CD4-positive, alpha-beta T cell treated with Interleukin-17A for 4 hours (primary cell): ENCODE measurements around the gene TAMM41.
"Not testable (repeated sequence)": the region's sequence is repeated elsewhere in the genome, so short reads cannot be mapped to it uniquely, and the experiment has no call there.

Experiments used
- DNase-seq: peaks from one replicate; pipeline ENCODE4 v3.0.0-alpha.2; 2020; ENCODE audit warnings: mixed read lengths

TAMM41 gene

DNA sequence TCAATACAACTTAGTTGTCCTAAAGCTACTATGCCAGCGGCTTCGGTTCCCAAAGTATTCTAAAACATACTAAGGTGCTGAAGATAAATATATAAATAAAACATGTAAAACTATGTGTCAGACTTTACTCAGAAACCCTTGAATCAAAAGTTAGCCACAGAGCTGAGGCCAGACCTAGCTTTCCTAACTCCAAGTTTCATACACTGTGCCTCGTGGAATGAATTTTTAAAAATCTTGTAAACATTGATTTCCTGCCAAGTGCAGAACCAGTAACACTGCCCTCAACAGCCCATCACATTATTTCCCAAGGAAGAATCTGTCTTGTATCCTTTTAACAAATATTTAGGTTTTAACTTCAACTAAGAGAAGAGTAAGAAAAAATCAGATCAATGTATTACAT lies 36.4 kb downstream of the TAMM41 start:
- DNase-seq, result no peak

DNA sequence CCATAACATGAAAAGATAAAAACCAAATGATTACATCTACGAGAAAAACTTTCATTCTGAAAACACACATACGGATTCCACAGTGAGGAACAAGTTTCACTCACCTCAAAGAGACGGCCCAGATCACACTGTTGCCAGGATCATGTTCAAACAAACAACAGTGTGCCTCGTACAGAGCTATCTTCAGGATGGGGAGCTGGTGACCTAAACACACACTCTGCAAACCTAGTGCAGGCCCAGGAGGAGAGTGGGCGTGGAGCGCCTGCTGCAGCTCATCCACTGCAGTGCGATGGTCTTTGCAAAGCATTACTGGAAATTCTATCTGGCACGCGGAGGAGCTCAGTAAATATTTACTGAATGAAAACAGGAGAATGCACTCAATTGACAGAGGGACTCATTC lies 38.5 kb downstream of the TAMM41 start:
- no peak for DNase-seq

DNA sequence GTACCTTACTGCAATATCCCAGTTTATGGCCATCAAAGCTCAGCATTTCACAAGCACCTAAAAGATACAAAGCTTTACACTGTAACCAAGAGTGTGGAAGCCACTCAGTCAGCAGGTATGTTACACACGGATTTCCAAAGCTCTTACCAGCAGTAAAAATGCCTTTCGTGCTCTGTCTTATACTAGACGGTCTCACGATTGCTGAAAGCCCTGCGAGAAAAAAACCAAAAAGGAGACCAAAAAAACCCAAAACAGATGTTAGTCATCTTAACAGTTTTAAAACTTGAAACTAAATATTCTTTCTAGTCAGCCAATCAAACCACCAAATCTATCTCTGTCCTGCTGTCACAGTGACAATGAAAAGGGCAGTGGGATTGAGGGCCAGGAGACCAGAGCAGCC lies 39.0 kb downstream of the TAMM41 start:
- DNase-seq, result no peak

DNA sequence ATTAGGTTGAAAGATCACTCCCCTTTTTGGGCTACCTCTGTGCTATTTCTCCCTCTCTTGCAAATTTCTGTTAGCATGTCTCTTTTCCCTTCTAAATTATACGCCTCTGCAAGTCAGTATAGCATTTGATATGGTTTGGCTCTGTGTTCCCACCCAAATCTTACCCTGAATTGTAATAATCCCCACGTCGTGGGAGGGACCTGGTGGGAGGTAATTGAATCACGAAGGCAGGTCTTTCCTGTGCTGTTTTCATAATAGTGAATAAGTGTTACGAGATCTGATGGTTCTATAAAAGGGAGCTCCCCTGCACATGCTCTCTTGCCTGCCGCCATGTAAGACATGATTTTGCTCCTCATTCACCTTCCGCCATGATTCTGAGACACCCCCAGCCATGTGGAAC lies 41.0 kb downstream of the TAMM41 start:
- DNase-seq, result no peak

DNA sequence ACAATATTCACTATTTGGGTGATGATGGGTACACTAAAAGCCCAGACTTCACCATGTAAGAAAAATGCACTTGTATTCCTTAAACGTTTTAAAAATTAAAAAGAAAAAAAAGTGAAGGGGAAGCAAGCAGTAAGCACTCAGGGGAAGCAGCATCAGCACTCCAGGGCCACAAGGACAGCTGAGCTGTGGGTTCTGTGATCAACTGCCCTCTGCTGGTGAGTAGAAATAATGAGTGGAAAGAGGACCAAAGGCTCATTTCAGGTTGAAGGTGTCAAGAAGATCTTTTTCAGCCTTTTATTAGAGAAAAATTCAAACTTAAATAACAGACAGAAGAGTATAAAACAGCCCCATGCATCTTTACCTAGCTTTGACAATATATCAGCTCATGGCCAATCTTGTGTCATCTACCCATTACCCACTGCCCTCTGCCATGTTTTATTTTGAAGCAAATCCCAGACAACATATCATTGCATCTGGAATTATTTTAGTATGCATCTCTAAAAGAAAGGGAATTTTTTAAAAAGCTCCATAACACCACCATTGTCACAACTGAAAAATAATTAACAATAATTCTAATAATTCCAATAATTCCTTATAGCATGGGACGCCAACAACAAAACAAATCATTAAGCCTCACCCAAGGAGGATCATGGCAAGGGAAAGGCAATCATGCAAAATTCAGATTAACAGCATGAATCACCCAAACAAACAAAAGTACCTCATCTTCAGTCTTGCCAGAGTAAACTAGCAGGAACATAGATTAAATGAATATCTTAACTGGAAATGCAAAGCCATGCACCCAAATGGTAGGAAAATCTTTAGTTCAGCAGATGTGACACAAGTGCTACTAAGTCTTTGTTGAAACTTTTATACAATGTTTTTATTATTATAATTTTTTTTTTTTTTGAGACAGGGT lies 42.5 kb downstream of the TAMM41 start:
- peak; percentile 50 for DNase-seq

DNA sequence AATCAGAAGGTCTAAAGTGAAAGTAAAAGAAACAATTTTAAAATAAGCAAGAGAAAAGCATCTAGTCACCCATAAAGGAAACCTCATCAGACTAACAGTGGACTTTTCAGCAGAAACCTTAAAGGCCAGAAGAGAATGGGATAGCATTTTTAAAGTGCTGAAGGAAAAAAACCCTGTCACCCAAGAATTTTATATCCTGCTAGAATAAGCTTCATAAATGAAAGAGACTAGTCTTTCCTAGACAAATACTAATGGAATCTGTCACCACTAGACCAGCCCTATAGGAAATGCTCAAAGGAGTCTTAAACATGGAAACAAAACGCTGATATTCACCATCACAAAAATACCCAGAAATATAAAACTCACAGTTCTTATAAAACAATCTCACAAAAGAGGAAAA lies 46.9 kb downstream of the TAMM41 start:
- no peak for DNase-seq

DNA sequence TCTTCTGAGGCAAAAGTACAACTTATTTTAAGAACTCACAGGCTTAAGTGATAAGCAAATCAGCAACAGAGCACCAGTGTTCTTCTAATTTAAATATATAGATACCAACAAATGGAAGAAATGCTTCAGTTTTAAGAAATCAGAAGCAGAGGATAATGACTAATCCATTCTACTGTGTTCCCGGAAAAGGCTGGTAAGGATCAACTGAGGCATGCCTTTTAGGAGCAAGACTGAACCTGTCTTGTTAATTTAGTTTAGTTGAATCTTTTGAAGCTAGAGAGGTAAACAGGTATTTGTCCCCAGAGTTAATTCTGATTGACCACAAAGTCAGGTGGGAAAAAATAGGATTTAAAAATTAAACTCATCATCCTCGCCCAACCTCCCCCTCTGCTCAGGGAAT lies 51.8 kb downstream of the TAMM41 start:
- no peak for DNase-seq

DNA sequence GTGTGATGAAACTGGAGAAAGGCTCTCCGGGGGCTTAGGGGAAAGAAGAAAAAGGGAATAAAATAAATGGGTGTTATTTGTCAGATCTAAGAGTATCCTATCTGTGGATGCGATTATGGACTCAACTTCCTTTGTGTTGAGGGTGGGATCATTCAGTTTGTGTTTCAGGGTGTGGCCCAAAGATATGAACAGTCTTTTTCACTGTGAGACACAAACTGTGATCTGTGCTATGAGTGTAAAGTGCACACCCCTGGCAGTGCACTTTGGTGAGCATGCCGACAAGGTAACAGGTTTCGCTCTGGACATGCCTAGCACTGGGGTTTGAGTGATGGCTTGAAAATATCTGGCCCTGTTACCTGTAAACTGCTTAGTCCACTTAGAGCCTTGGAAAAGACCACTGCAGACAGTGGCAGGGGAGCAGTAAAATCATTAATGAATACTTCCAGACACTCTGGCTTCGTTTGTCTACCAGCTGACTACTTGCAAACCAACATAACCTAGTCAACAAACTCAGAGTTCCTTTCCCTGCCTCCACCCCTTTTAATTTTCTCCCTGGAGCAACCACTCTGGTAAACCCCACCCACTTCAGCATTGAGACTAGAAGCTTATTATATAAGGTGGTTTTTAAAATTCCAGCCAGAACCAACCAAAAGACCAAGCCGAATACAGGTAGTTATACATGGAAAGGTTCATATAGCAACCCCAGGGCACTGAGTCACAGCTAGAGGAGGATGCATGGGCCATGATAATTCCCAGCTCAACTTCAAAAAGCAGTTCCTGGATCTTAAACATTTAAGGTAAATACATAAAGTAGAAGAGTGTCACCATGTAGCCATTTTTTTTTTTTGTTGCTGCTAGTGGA lies 55.1 kb downstream of the TAMM41 start:
- no peak for DNase-seq

DNA sequence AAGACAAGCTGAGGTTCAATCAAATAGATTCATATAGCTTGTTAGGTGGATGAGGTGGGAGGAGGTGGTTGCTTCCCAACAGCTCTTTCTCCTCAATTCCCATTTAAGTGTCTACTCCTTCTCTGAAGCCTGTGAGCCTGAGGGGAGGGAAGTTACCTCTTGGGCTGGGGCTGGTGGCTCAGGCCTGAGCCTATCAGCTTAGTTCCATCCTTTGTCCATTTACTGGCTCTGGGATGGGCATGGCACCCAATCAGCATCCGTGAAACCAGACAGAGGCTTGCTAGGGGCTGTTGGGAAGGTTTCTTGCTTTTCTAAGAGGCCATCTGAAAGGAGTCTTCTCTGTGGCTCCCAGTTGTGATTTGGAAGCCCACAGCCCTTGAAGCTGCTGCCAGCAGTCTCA lies 57.3 kb downstream of the TAMM41 start:
- DNase-seq, result no peak

DNA sequence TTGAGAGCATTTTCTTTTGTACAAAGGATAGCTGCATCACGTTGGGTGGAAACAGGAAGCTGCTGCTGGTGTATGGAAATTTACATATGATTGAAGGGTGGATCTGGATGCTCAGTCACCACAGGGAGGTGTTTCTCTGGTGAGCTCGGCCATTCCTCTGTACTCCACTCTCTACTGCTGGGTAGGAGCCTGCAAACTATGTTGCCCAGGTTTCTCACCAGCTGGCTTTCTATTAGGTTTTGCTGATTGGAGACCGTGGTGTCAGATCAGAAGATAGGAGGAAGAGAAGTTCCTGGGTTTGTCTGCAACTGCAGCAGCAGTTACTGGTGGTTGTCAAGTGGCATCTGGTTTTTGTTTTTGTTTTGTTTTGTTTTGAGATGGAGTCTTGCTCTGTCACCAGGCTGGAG lies 61.7 kb downstream of the TAMM41 start:
- DNase-seq, result peak; percentile 27

DNA sequence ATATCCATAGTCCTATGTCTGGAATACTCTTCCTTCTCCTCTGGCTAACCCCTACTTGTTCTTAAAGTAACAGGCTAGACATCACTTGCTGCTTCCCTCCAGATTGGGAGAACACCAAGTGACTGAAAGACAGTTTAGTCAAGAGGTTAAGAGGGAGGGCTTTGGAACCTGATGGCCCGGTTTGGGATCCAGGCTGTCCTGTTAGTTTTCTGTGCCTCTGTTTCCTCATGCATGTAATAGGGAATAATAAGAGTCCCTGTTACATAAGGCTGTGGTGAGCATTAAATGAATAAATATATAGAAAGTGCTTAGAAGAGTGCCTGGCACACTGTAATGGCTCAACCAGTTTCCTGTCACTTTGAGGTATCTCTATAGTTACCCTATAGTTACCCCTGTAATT lies 66.3 kb downstream of the TAMM41 start:
- DNase-seq, result no peak

DNA sequence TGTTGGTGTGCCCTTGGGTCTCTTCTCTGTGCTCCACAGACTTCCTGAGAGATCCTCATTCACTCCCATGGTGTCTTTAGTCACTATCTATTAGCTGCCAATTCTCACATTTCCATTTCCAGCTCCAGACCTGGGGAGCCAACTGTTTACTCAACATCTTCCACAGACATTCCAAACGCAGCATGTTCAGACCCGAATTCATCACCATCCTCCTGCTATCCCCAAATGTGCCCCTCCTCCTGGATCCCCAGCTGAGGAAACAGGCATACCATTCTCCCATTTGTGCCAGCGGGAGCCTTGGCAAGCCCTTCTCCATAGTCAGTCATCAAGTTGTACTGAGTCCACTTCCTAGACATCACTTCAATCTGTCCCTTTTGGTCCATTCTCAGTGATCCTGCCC lies 67.1 kb downstream of the TAMM41 start:
- DNase-seq, result no peak

DNA sequence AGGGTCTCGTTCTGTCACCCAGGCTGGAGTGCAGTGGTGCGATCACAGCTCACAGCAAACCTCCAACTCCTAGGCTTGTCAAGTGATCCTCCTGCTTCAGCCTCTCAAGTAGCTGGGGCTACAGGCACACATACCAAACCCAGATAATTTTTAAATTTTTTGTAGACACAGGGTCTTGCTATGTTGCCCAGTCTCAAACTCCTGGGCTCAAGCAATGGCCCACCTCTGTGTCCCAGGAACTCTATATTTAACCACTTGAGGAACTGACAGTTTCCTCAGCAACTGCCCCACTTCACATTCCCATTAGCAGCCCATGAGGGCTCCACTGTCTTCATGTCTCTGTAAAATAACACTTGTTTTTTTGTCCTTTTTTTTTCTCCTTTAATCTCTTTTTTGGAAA lies 68.4 kb downstream of the TAMM41 start:
- DNase-seq, result no peak

DNA sequence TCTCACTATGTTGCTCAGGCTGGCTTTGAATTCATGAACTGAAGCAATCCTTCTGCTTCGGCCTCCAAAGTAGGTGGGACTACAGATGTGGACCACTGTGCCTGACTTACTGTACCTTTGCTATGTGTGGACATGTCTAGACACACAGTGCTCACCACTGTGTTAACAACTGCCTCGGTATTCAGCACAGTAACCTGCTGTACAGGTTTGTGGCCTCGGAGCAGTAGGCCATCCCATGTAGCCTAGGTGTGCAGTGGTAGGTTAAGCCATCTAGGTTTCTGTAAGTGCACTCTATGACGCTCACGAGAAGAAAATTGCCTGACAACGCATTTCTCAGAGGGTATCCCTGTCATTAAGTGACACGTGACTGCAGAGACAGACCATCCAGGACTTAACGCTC lies 70.3 kb downstream of the TAMM41 start:
- no peak for DNase-seq

DNA sequence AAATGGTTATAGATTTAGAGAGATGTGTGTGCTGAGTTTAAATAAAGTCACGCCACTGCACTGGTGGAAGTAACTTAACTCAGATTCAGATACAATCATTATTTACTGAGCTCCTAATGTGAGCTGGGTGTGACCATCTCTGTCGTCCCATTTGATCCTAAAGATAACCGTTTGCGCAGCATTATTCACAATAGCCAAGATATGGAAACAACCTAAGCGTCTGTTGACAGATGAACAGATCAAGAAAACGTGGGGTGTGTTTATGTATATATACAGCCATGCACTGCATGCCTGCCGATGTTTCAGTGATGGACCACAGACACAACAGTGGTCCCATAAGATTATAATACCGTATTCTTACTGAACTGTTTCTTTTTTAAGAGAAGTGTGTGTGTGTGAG lies 71.2 kb downstream of the TAMM41 start:
- DNase-seq, result no peak

DNA sequence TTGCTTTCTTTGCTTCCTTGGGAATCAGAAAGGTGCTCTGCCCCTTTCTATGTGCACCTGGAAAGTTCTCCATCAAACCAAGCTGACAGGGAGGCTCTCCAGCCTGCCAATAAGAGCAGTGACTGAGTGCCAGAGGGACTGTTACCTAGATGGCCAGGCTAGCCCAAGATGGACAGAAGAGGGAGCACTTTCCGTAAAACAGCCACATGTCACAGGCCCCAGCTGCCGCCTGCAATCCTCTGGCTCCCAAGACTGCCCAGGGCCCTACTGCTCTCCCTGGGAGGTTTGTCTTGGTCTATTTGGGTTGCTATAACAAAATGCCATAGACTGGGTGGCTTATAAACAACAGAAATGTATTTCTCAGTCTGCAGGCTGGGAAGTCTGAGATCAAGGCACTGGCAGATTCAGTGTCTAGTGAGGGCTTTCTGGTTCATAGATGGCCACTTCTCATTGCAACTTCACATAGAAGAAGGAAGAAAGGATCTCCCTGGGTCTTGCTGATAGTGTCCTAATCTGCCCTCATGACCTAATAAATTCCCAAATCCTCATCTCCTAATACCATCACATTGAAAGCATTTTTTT lies 72.3 kb downstream of the TAMM41 start:
- DNase-seq, result no peak

DNA sequence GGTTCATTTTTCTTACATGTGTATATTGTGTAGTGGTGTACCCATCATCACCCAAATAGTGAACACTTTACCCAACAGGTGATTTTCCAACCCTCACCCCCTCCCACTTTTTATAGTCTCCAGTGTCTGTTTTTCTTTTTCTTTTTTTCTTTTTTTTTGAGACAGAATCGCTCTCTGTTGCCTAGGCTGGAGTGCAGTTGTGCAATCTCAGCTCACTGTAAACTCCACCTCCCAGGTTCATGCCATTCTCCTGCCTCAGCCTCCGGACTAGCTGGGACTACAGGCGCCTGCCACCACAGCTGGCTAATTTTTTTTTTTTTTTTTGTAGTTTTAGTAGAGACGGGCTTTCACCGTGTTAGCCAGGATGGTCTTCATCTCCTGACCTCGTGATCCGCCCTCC lies 74.8 kb downstream of the TAMM41 start:
- not testable (repeated sequence) for DNase-seq

DNA sequence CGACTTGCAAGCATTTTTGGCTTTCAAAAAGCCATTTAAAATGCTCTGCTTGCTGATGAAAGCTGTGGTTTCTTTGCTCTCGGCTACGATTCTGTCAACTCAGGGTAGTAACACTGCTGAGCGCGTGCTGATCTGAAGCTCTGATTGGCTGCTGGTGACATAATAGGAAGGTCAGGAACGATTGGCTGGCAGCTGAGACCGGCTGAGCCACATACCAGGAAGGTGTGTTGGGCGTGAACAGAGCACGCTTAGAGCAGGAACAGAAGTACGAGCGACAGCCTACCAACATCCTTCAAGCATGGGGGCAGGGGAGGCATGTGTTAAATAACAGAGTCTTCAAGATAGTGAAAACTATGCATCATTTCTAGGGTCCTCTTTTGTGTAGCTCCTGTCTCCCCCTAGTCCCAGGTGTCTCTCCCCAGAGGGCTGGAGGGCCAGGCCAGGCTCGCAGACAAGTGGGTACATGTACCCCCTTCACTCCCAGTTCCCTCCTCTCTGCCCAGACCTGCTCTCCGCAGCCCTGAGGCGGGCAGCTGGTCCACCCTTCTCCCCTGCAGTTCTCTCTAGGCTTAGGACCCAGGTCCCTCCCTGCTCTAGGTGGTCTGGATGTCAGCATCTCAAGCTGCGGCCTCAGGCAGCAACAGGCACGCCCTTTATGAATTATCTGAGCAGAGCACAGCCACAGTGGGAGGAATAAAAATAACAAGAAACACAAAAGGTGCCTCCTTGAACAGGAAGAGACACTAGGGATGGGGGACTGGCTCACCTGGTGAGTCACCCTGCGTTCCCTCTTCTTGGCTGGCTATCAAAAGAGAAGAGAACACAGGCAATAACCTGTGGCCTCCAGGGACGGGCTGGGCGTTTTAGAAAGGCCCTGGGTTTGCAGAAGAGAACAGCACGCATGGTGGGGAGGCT lies 76.0 kb downstream of the TAMM41 start:
- peak; percentile 80 for DNase-seq

DNA sequence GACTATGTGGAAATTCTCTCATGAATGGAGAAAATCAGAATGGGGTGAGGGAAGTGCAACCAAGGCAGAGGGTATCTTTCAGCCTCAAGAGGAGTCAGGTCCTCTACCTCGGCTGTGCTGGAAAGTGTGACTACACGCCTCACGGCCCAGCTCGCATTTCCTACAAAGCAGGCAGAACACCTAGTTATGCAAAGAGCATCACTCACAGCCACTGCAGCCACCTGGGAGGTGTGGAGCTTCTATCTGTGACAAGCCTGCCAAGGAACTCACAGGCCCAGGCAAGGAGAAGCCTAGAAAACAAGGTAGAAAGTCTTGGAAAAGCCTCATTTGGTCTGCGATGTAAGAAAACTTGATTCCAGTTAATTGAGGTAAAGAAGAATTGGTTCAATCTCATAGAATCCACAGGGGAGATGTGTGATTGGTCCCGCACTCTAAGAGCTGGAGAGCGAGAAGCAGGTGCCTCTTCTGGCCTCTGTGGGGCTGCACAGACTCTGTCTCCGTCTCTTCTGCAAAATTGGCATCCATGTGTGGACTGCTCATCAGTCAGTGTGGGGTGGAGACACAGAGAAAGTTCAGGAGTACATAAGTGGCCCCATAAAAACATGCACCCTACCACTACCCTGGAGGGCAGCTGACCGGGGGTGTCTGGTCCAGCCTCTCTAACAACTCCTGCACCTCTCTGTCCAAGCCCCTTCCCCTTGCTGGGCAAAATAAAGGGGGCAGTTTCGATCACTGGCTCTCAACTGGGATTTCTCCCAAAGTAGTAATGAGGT lies 76.8 kb downstream of the TAMM41 start:
- no peak for DNase-seq

DNA sequence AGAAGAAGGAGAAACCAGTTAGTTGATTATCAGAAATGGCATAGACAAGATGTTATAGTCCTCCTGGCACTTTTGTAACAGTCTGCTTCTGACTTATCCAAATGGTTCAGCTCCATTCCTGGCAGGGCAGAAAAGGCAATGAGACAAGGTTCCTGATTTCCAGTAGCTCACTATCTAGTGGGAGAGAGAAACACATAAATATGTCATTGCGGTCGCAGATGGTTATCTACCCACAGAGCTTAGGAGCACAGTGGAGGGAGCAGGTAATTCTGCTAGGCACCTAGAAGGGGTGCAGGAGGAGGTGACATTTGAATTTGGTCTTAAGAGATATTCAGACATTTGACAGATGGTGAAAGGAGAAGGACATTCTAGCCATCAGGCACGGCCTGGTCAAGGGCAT lies 78.1 kb downstream of the TAMM41 start:
- no peak for DNase-seq

DNA sequence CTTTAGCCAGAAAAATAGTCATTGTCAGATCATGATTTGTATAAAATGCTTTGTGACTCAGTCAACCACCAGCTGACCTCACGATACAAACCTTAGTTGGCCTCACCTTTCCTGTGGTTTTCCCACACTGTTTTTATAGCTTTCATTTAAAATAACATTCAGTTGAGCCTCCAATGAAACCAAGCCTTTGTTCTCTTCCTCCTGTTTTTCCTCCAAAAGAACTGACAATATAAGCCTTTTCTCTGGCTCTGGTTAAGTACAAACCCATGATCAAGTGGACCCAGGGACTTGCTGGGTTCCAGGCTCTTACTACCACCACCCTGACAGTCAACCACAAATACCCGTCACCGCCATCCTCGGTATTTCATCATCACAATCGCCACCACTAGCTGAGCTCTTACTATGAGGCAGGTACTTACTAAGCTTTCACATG lies 81.7 kb downstream of the TAMM41 start:
- DNase-seq, result peak; percentile 12

DNA sequence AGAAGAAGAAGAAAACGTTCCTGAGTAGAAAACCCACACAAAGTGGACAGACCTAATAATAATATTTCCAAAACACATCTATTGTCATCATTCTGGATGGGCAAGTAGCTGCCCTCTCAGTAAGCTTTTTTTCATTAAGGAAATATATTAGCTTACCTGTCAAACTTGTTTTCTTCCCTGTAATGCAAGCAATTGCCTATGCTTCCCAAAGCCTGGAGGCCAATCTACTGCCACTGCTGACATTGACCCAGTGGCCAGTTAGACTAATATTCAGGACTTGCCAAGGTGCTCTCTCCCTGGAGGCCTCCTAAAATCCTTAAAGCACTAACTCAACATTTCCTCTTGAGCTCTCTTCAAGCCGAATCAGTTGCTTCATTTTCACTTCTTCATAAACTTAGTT lies 86.7 kb downstream of the TAMM41 start:
- DNase-seq, result no peak
